GOT3 (cell line): ENCODE results near the gene BLVRA.
"Not testable (repeated sequence)": the region's sequence is repeated elsewhere in the genome, so short reads cannot be mapped to it uniquely, and the experiment has no call there.

Experiments used
- DNase-seq: peaks from one replicate; lab custom pipeline; 2025; ENCODE audit warnings: mixed read lengths; lab: John Stamatoyannopoulos, UW

BLVRA gene

DNA sequence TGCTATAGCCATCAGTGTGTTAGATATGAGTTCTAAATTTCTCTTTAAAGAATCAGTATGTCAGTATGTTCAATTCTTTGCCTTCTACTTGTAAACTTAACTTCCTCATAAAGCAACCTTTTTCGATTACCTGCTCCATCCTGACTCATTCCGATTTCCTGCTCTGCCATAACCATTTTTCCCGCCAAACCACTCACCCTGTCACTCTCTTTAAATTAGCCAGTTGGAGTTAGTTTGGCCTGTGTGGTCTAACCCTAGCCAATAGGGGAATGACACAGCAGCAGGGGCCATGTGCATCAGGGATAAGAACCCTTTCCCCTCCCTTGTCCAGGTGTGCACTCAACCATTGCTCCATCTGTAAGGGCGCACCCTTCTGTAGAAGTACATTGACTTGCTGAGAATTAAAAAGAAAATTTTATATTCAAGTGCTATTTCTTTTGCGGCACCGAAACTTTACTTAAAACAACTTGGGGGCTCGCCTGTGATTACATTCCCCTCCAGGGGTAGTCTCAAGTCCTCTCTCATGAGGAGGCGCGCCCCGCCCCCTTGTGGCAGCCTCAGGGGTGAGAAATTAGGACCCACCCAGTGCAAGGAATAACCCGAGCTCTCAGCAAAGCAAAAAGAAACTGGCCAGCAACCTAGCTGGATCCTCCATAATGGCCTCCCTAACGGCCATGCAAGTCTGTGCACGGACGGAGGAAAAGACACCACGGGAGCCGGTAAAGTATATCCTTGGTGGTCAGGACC lies 51.9 kb downstream of the BLVRA start:
- not testable (repeated sequence) for DNase-seq

GRCh38 chr7:43815373-43815772 lies 56.9 kb downstream of the BLVRA start:
- DNase-seq: no peak

DNA sequence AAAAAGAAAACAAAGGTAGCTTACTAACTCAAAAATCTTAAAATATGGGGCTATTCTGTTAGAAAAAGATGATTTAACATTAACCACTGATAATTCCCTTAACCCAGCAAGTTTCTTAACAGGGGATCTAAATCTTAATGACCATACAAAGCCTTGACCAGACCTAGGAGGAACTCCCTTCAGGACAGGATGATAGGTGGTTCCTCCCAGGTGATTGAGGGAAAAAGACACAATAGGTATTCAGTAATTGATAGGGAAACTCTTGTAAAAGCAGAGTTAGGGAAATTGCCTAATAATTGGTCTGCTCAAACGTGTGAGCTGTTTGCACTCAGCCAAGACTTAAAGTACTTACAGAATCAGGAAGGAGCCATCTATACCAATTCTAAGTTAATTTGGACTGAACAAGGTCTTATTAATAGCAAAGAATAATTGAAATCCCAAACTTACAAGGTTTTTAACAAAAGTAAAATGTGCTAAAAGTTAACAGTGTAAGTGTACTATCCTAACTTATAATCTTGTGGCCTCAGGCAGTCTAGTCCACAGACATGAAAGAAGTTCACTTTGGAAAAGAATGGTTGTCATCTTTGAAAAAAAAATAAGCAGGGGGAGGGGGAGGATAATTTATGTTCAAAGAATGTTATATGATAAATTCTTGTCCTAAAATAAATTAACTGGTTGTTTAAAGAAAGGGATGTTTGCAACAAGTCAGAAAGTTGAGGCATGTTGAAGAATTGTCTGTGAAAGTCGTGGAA lies 57.7 kb downstream of the BLVRA start:
- DNase-seq: not testable (repeated sequence)

- DNase-seq: not testable (repeated sequence)
These were observed 64.9 kb downstream of the BLVRA start for GRCh38 chr7:43823425-43823824.

DNA sequence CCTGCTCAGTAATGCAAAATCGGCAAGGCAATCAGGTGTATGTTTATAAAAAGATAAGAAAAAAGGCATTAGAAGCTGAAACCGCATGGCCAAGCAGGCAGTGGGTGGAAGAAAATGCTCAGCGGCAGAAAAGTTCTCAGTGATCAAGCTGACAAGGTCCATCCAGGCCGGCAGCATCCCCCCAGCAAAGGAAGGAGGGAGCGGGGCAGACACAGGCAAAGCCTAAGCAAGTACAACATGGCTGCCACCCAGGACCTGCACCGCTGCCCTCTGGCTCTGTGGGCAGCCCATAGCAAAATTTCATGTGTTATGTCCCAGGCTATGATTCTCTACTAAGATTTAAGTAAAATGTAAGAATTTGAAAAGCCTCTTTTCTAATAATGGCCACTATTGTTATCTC lies 65.5 kb downstream of the BLVRA start:
- DNase-seq: no peak

GRCh38 chr7:43824513-43824912 lies 66.0 kb downstream of the BLVRA start:
- not testable (repeated sequence) for DNase-seq

DNA sequence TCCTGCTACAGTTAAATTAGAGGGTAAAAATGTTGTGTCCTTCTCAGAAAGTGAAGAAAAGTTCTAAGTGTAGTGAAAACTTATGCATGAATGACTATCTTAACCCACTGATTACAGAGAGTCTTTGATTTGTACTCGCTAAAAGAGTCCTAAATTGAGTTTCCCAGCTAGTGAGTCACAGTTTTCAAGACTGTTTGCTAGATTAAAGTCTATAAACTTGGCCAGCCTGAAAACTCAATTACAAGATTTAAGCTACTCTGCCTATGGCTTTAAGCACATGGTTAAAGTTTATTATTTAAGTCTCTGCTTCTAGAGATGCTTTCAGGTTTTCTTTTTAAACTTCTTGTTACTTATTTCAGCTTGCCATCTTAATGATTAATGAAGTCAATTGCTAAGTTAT lies 66.5 kb downstream of the BLVRA start:
- no peak for DNase-seq

GRCh38 chr7:43825391-43825808 lies 66.9 kb downstream of the BLVRA start:
- no peak for DNase-seq

DNA sequence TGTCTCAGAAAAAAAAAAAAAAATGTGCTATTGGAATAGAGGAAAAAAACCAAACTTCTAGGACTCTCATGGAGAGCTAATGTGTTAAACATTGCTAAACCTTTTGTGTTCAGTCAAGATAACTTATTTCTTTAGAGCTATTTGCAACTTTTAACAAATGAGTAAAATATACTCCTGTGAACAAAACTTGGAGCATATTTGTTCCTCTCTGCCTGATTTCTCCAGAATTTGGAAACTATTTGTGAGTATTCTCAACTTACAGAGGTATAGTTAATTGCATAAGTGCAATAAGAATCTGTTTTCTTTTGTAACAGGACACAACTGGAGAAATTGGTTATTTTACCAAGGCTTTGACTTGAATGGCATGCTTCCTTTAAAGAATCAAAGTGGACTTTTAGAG lies 72.4 kb downstream of the BLVRA start:
- DNase-seq: not testable (repeated sequence)

DNA sequence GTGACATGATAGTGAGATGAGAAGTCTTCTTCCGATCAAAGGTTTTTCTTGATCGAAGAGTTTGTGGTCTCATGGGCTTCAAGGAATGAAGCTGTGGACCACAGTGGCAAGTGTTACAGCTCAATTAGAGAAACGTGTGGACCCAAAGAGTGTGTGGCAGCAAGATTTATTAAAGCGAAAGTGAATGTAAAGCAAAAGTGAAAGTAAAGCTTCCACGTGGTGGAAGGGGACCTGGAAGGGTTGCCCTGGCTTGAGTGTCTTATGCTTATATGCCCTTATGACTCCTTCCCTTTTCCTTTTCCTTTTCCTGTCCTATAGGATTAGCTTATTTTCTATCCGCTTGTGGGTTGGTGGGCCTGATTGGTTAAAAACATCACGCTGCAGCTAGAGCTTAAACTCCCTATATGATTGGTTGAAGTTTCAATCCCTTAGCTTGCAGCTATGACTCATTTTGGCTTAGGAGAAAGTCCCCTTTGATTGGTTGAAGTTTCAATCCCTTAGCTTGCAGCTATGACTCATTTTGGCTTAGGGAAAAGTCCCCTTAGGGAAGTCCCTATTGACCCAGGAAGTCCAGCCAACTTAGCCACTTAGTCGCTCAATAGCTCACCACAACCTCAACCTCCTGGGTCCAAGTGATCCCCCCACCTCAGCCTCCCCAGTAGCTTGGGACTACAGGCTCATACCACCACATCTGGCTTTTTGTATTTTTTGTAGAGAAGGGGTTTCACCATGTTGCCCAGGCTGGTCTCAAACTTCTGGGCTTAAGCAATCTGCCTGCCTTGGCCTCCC lies 76.2 kb downstream of the BLVRA start:
- no peak for DNase-seq

DNA sequence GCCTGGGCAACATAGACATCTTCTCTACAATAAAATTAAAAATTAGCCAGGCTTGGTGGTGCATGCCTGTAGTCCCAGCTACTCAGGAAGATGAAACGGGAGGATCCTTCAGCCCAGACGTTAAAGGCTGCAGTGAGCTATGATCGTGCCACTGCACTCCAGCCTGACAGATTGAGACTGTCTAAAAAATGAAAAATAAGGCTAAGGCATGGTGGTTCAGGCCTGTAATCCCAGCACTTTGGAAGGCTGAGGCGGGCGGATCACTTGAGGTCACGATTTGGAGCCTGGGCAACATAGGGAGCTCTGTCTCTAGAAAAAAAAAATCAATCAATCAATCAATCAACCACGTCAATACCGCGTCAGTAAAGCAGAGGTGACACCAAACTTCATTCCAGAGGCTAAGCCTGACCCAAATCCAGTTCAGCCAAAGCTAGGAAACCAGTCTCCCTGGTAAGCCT lies 79.8 kb downstream of the BLVRA start:
- DNase-seq: no peak

DNA sequence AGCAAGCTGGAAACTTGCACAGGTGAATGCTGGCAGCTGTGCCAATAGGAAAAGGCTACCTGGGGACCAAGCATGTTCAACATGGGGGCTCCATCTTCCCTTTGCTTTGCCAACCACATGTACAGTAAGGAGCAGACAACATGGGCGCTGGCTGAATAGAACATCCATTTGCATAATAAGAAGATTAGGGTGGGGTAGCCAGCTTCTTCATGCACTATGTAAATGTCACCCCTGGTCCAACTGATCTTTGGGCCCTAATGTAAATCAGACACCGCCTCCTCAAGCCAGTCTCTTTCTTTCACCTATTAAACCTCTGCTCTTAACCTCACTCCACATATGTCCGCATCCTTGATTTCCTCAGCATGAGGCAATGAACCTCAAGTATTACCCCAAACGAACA lies 84.8 kb downstream of the BLVRA start:
- DNase-seq: no peak

DNA sequence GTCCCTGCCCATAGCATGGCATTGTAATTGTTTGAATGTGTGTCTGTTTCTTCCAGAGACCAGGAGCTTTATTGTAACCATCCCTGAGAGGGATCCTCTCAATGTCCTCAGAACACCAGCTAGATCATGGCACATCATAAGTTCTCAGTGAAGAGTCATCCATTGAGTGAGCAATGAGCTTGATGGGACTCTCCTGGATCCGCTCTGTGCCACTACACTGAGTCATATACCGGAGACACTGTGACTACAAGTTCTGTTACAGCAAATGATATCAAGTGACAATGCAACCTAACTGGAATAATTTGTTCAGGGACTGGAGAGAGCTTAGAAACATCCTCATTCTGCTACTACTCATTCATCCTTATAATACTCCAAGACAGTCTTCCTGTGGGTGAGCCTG lies 85.8 kb downstream of the BLVRA start:
- DNase-seq: no peak

GRCh38 chr7:43844662-43845061 lies 86.2 kb downstream of the BLVRA start:
- no peak for DNase-seq

DNA sequence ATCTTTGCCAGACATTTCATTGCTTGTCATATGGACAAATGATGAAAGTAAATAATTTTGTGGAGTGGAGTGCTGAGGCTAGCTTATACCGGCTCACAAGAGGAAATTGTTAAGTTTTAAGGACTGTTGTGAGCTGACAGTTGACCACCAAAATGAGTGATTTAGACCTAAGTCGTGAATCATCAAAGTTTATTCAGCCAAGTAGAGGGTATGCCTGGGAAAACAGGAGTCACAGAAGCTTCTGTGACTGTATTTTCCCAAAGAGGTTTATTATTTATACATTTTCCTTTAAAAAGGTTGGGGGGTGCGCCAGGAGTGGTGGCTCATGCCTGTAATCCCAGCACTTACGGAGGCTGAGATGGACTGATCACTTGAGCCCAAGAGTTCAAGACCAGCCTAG lies 89.0 kb downstream of the BLVRA start:
- no peak for DNase-seq

GRCh38 chr7:43849047-43849446 lies 90.6 kb downstream of the BLVRA start:
- DNase-seq: no peak

GRCh38 chr7:43850348-43851116 lies 92.1 kb downstream of the BLVRA start:
- DNase-seq: no peak

DNA sequence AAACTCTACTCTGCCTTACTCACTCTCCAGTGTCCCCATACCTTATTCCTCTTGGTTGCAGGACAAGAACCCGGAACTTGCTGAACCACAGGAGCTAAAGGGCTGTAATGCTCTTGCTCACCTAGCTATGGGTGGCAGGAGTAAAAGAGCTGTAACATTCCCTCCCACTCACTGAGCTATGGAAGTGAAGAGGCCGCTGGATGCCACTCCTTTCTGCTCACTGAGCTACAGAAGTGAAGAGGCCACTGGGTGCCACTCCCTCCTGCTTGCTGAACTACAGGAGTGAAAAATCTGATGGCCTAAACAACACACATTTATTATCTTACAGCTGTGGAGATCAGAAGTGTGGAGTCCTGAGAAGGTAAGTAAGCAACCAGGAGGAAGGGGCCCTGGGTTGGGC lies 93.3 kb downstream of the BLVRA start:
- no peak for DNase-seq

DNA sequence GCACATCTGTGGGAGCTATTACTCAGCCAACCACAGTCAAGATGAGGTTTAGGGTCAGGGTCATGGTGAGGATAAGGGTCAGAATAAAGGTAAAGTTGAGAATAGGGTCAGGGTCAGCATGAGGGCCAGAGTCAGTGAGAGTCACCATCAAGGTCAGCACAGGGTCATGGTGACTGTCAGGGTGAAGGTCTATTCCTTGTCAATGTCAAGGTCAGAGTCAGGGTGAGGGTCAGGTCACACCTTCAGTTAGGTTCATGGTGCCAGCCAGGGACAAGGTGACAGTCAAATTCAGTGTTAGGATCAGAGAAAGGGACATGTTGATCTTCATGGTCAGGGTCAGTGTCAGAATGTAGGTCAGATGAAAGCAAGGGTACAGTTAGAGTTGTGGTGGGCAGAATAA lies 96.7 kb downstream of the BLVRA start:
- no peak for DNase-seq

DNA sequence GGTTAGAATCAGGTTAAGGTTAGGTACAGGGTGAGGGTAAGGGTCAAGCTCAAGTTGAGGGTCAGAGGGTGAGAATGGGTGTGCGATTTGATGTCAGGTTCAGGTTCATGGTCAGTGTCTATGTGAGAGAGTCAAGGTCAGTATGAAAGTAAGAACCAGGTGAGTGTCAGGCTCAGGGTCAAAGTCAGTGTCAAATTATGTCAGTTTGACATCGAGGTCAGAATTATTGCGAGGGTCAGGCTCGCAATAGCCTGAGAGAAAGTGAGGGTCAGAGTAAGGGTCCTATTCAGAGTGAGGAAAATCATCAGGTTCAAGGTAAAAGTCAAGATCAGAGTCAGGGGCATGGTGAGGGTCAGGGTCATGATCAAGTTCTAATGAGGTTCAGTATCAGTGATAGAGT lies 97.8 kb downstream of the BLVRA start:
- no peak for DNase-seq
